Breast epithelium (tissue), 4 donors: ENCODE data around the gene FKBP1B. TPM values are rescaled to one million over a fixed set of nuclear protein-coding genes. Genes with fewer than 3 reads are reported as not detected.

Experiments used
- DNase-seq, 2 donors: peaks; one replicate each; pipeline ENCODE4 v3.0.0-alpha.2; 2019; ENCODE audit warnings: low spot score in 2 of 2
- H3K27ac ChIP-seq, 2 donors: fragments of 200-600 bp; sonication (generic) in 1 of 2; one replicate each; pipeline ENCODE4 v1.5.1; 2016 to 2019; ENCODE audit warnings: mild to moderate bottlenecking in 1 of 2
- H3K27me3 ChIP-seq, 2 donors: fragments of 200-600 bp; sonication (generic) in 1 of 2; one replicate each; pipeline versions ENCODE4 v1.5.1 to v1.6.0; 2017 to 2019; ENCODE audit warnings: control low read depth in 1 of 2, mild to moderate bottlenecking in 1 of 2
- H3K36me3 ChIP-seq: fragments of 200-600 bp; one replicate; pipeline ENCODE4 v1.5.1; 2019
- H3K4me1 ChIP-seq, 2 donors: fragments of 200-600 bp; sonication (generic); one replicate each; pipeline ENCODE4 v1.5.1; 2016 to 2019; ENCODE audit warnings: control low read depth in 1 of 2
- H3K4me3 ChIP-seq, 3 donors: fragments of 200-600 bp; sonication (generic); 1 replicate in 2 of 3; 2 replicates in 1 of 3; pipeline ENCODE4 v1.5.1; 2016 to 2019; ENCODE audit warnings: mild to moderate bottlenecking in 3 of 3, moderate library complexity in 2 of 3
- H3K9me3 ChIP-seq, 2 donors: fragments of 200-600 bp; sonication (generic) in 1 of 2; one replicate each; pipeline ENCODE4 v1.5.1; 2016 to 2019; ENCODE audit warnings: control low read depth in 1 of 2
- CTCF ChIP-seq, 3 donors: fragments of 450-650 bp; IDR thresholded peaks; one replicate each; pipeline ENCODE4 v1.5.1; 2016 to 2017; ENCODE audit warnings: antibody characterized with exemption in 3 of 3, mild to moderate bottlenecking in 3 of 3, moderate library complexity in 3 of 3
- POLR2A ChIP-seq: fragments of 450-650 bp; IDR thresholded peaks from one replicate; pipeline ENCODE4 v1.6.1; 2016; ENCODE audit warnings: antibody characterized with exemption, mild to moderate bottlenecking, moderate library complexity
- POLR2AphosphoS5 ChIP-seq, 3 donors: sonication (generic); formaldehyde crosslinking; IDR thresholded peaks; one replicate each; pipeline ENCODE4 v1.6.1; 2017; ENCODE audit warnings: antibody characterized with exemption in 3 of 3
- intact Hi-C: fragments of 100-400 bp; cut with DNase I; formaldehyde crosslinking; loops from one replicate; pipeline ENCODE4 v1.15.1; 2023; ENCODE audit warnings: low total_unique reads
- total RNA-seq, 3 donors: library from RNA; depleted of rRNA; stranded (reverse); fragments of >200 nt; gene quantifications; one replicate each; pipeline ENCODE4 v1.1.0, GENCODE V29; 2016

FKBP1B gene
- total RNA-seq, 3 donors from 2014 or later: 3.2 to 11.0 (median 7.2) TPM

GRCh38 chr2:24054366-24055010 lies 4.9 kb downstream of the FKBP1B start:
- no peak for TF ChIP-seq CTCF (IDR thresholded peaks at IDR 0.05)
- TF ChIP-seq POLR2AphosphoS5 (IDR thresholded peaks at IDR 0.05): no peak
- TF ChIP-seq POLR2A: no peak
- no peaks in the 10 kb centered on the region for H3K36me3 ChIP-seq
- H3K4me3 ChIP-seq: no peak overlapping the region
- H3K9me3 ChIP-seq: no peaks in the 10 kb centered on the region
- DNase-seq: no peak
- H3K27ac ChIP-seq: no peak overlapping the region
- H3K4me1 ChIP-seq: no peaks in the 10 kb centered on the region
- intact Hi-C loops: no loop called here
- no peaks in the 10 kb centered on the region for H3K27me3 ChIP-seq

GRCh38 chr2:24055750-24056149 lies 6.2 kb downstream of the FKBP1B start:
- TF ChIP-seq POLR2AphosphoS5 (IDR thresholded peaks at IDR 0.05) (no peak), POLR2A (no peak), CTCF (IDR thresholded peaks at IDR 0.05) (no peak)
- Histone ChIP-seq H3K4me1 (no peaks in the 10 kb centered on the region), H3K36me3 (no peaks in the 10 kb centered on the region), H3K27me3 (no peaks in the 10 kb centered on the region), H3K27ac (no peak overlapping the region), H3K9me3 (no peaks in the 10 kb centered on the region), H3K4me3 (no peak overlapping the region)
- DNase-seq: no peak
- intact Hi-C loops: no loop called here

GRCh38 chr2:24058564-24059271 lies 9.2 kb downstream of the FKBP1B start:
- Histone ChIP-seq H3K27me3 (no peaks in the 10 kb centered on the region), H3K27ac (no peak overlapping the region), H3K4me1 (no peaks in the 10 kb centered on the region), H3K9me3 (no peaks in the 10 kb centered on the region), H3K36me3 (no peaks in the 10 kb centered on the region), H3K4me3 (no peak overlapping the region)
- DNase-seq: no peak
- intact Hi-C loops: no loop called here
- TF ChIP-seq POLR2A (no peak), CTCF (IDR thresholded peaks at IDR 0.05) (no peak), POLR2AphosphoS5 (IDR thresholded peaks at IDR 0.05) (no peak)

- no peak for DNase-seq
- Histone ChIP-seq H3K27ac (no peak overlapping the region), H3K4me1 (no peaks in the 10 kb centered on the region), H3K27me3 (no peaks in the 10 kb centered on the region), H3K36me3 (no peaks in the 10 kb centered on the region), H3K9me3 (no peaks in the 10 kb centered on the region), H3K4me3 (no peak overlapping the region)
- intact Hi-C loops: no loop called here
- TF ChIP-seq POLR2AphosphoS5 (IDR thresholded peaks at IDR 0.05): no peak
- TF ChIP-seq POLR2A: no peak
- no peak for TF ChIP-seq CTCF (IDR thresholded peaks at IDR 0.05)
Measured at GRCh38 chr2:24065341-24065740, 15.8 kb downstream of the FKBP1B start.

GRCh38 chr2:24072259-24072658 lies 22.7 kb downstream of the FKBP1B start:
- intact Hi-C loops: no loop called here
- TF ChIP-seq CTCF (IDR thresholded peaks at IDR 0.05) (no peak), POLR2A (no peak), POLR2AphosphoS5 (IDR thresholded peaks at IDR 0.05) (no peak)
- Histone ChIP-seq H3K4me1 (no peaks in the 10 kb centered on the region), H3K4me3 (no peak overlapping the region), H3K27me3 (no peaks in the 10 kb centered on the region), H3K36me3 (no peaks in the 10 kb centered on the region), H3K27ac (no peak overlapping the region), H3K9me3 (no peaks in the 10 kb centered on the region)
- DNase-seq: no peak
